ENCODE measurements around the gene LY9. TPM values are rescaled to one million over a fixed set of nuclear protein-coding genes. Genes with fewer than 3 reads are reported as not detected.

LY9 gene
- total and polyA plus RNA-seq, 9 of the 15 experiments (the other 6 are each of a cell fraction or from before 2014, with no cell fraction given): not detected

DNA sequence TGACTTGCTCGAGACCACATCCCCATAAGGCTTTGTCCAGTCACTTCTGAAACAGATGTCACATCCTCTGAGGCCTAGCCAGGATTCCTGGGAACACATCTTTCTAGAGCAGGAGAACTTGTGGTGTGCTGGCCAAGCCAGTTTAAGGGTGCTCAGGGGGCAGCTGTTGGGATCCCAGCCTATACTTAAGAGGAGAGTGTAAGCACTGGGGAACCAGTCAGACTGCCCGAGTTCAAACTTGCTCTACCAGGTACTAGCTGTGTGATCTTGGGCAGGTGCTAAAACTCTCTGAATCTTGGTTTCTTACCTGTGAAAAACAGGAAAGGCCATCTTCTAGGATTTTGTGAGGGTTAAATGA lies 15.6 kb upstream of the LY9 start:
- no peak overlapping the region for H3K9ac ChIP-seq (ENCODE audit: insufficient read depth in 1 of 2, low read depth in 2 of 2, low read length in 2 of 2)
- FAIRE-seq: no peak
- no peaks in the 10 kb centered on the region for H3K9me3 ChIP-seq (replicated peaks; ENCODE audit: control insufficient read depth, insufficient read depth, low read depth, low read length)
- H3K4me1 ChIP-seq (replicated peaks in 1 of 2; ENCODE audit: control insufficient read depth in 2 of 2, insufficient read depth in 2 of 2, low read length in 2 of 2): no peaks in the 10 kb centered on the region
- in situ Hi-C loops (cut with MboI) (no loop called here), intact Hi-C loops (cut with micrococcal nuclease) (loop anchor here (1.0 kb wide), 1 partner anchor 50 kb away; no protein-coding TSS in a partner anchor)
- no peak overlapping the region for H3K27ac ChIP-seq (ENCODE audit: extremely low read depth, low read depth, low read length)
- 0 out of 2 replicates have a peak, but pooled peaks cover 2% of the 10 kb centered on the region for H4K20me1 ChIP-seq (replicated peaks; ENCODE audit: control insufficient read depth, insufficient read depth, low read length)
- ChIA-PET POLR2A (interaction anchor here (1.1 kb wide), 1 partner anchor 16 kb away, joined by 3 read pairs; the partner anchor contains the start of gene LY9), CTCF (ENCODE audit: low intra/inter-chr PET ratio) (no interaction called here)
- H3K4me2 ChIP-seq (ENCODE audit: insufficient read depth, low read length): no peak overlapping the region
- no peaks in the 10 kb centered on the region for H3K36me3 ChIP-seq (ENCODE audit: control insufficient read depth, insufficient read depth, low read length)
- no peak for ATAC-seq
- no peaks in the 10 kb centered on the region for H3K9me1 ChIP-seq (ENCODE audit: control insufficient read depth, insufficient read depth, low read length)
- H3K4me3 ChIP-seq: no peak overlapping the region
- no peaks in the 10 kb centered on the region for H3K79me2 ChIP-seq (ENCODE audit: control insufficient read depth, insufficient read depth, low read length)
- no peak for DNase-seq (ENCODE audit: extremely low read depth in 1 of 4, low spot score in 3 of 4)
- H2AFZ ChIP-seq (ENCODE audit: low read depth, low read length): no peak overlapping the region
- TF ChIP-seq KDM4B (IDR thresholded peaks at IDR 0.05; ENCODE audit: borderline replicate concordance in 2 of 2, low read depth in 1 of 2) (no peak), MAFG (tag; conservative IDR thresholded peaks at IDR 0.05) (no peak), RBM14 (IDR thresholded peaks at IDR 0.05; ENCODE audit: borderline replicate concordance, insufficient read depth, low read depth, low read length) (no peak), RFX5 (IDR thresholded peaks at IDR 0.05; ENCODE audit: low read depth, low read length) (no peak), MXI1 (IDR thresholded peaks at IDR 0.05; ENCODE audit: low read depth, low read length) (no peak), ZNF3 (CRISPR knock-in tag; IDR thresholded peaks at IDR 0.05) (no peak), TEAD1 (CRISPR knock-in tag; IDR thresholded peaks at IDR 0.05) (no peak), RNF2 (IDR thresholded peaks at IDR 0.05) (no peak), HMG20A (CRISPR knock-in tag; conservative IDR thresholded peaks at IDR 0.05) (no peak)
- H3K27me3 ChIP-seq (ENCODE audit: control insufficient read depth in 2 of 2, insufficient read depth in 2 of 2, low read length in 2 of 2): peaks cover 0 to 19% of the 10 kb centered on the region in 2 experiments; a peak in 1 of 5 replicates
- 4% methylated on average over 2 of the region's 2 CpGs for WGBS (ENCODE audit: insufficient coverage, low coverage, missing lambda C conversion rate)
- no TSS peak for BruUV-seq (replicated peaks)

All from K562 (cell line).